NCI-H2107 treated with DMSO at 0.1 percent for 48 hours (cell line): ENCODE measurements around the gene NLRC5.
"Not testable (repeated sequence)": the region's sequence is repeated elsewhere in the genome, so short reads cannot be mapped to it uniquely, and the experiment has no call there.

Experiments
- DNase-seq: peaks from one replicate; lab custom pipeline; 2025; ENCODE audit not compliant: unreplicated experiment; lab: John Stamatoyannopoulos, UW

The NLRC5 gene

GRCh38 chr16:56998861-56999260 lies 9.5 kb downstream of the NLRC5 start:
- no peak for DNase-seq

- no peak for DNase-seq
Measured at GRCh38 chr16:56999409-57000270, 10.3 kb downstream of the NLRC5 start.

- no peak for DNase-seq
Measured at GRCh38 chr16:57000271-57001025, 11.1 kb downstream of the NLRC5 start.

- no peak for DNase-seq
Measured at GRCh38 chr16:57001026-57001679, 11.8 kb downstream of the NLRC5 start.

DNA sequence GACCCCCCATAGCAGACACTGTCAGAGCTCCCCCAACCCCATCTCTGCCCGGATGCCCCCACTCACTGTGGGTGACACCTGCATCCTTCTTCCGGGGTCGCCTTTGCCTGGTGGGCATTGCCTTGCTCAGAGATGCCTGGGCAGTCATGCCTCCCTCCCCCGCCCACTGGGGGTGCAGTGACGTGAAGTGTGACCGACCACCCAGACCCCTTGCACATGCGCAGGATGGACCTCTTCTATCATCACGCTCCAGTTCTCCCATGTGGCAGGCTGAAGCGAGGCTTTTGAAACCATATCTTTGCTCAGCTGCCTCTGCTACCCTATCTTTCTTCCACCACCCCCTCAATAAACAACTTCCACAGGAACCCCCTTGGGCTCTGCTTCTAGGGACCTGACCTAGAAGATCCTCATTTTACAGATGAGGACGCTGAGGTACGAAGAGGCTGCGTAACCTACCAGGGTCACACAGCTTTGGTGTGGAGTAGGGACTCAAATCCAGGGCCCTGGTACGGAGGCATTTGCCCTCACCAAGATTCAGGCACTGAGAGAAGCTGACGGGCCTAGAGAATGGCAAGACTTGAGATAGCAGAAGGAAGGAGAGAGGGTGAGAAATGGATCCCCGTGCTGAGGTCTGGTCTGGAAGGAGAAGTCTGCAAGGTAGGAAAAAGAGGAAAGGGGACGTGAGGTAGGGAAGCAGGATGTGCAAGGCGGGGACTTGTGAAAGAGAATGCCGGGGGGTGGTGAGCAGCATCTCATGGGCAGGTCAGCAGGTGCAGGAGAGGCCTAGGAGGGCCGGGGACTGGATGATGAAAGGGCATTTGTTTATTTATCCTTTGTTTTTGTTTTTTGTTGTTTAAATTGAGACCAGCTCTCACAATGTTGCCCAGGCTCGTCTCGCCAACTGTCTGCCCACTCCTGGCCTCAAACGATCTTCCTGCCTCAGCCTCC lies 14.4 kb downstream of the NLRC5 start:
- no peak for DNase-seq

GRCh38 chr16:57004387-57005250 lies 15.3 kb downstream of the NLRC5 start:
- DNase-seq, result no peak

- not testable (repeated sequence) for DNase-seq
Measured at GRCh38 chr16:57005597-57005996, 16.2 kb downstream of the NLRC5 start.

DNA sequence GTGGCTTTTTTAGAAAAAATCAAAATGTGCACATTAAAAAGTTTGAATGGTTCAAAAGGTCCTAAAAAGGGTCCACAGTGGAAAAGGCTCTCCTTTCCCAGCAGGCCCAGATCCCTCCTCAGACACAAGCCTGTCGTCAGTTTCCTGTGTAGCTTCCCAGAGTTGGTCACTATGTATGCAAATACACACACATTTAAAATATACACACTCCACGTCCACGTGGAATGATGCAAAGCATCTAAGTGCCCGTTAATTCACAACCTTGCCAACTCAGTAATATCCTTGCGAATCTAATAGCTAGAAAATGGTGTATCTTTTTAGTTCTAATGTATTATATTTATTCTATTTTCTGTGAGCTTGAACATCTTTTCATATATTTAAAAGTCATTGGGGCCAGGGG lies 17.7 kb downstream of the NLRC5 start:
- no peak for DNase-seq

- no peak for DNase-seq
Measured at GRCh38 chr16:57007530-57007929, 18.2 kb downstream of the NLRC5 start.

- DNase-seq, result no peak
Measured at GRCh38 chr16:57008440-57008839, 19.1 kb downstream of the NLRC5 start.

- no peak for DNase-seq
Measured at GRCh38 chr16:57009643-57010170, 20.4 kb downstream of the NLRC5 start.

DNA sequence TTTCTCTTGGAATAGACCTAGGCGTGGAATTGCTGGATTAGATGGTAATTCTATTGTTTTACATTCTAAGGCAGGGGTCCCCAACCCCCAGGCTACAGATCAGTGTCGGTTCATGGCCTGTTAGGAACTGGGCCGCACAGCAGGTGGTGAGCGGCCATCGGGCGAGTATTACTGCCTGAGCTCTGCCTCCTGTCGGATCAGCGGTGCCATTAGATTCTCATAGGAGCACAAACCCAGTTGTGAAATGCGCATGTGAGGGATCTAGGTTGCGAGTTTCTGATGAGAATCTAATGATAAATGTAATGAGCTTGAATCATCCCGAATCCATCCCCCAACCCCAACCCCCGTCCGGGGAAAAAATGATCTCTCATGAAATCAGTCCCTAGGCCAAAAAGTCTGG lies 23.0 kb downstream of the NLRC5 start:
- DNase-seq, result no peak

DNA sequence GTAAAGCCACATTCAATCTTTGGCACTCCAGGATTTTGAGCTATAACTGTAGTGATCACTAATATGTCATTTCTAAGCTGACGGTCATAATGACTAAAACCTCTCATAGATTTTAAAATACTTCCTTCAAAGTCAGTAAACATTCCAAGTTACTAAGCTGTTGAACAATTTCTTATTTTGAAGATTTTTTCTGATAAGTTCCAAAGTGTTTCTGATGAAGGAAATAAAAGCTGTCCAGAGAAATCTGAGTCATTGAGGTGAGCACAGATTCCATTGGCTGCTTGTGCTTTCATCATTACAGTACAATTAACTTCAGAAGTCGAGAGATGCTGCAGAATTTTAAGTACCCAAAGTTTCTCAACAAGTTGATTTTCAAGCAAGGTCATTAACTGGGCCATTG lies 23.9 kb downstream of the NLRC5 start:
- no peak for DNase-seq

DNA sequence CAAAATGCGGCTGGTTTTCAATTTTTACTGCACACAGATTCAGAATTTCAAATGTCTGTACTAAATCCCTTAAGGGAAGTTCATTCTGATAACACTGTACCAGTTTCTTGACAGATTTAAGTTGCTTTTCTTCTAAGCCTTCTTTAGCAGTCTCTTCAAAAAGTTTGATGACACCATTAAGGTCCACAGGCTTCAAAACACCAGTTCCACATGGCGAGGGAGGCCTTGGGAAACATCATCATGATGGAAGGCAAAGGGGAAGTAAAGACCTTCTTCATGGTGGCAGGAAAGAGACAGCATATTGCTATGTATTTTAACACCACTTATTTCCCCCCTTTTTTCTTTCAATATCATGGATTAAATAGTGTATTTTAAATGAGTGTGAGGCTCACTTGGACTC lies 24.5 kb downstream of the NLRC5 start:
- no peak for DNase-seq

DNA sequence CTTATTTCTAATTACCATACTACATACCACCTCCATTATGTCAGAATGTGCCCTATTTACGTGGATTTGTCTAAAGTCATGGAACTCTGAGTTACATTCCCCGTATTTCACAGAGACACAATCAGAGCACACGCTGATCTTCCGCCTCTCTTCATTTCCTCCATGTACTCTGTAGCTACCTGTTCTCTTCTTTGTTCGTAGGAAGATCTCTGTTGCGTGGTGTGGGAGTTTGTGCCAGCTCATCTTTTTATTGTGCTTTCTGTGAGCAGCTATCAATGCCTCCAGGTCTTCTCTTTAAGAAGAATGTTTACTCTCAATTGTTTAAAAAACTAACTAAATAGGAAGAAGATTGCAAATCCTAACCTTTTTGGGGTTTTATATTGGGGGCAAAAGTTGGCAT lies 26.9 kb downstream of the NLRC5 start:
- DNase-seq, result no peak

GRCh38 chr16:57016831-57017230 lies 27.5 kb downstream of the NLRC5 start:
- no peak for DNase-seq

GRCh38 chr16:57017251-57017650 lies 27.9 kb downstream of the NLRC5 start:
- no peak for DNase-seq

GRCh38 chr16:57019746-57020145 lies 30.4 kb downstream of the NLRC5 start:
- DNase-seq, result no peak

DNA sequence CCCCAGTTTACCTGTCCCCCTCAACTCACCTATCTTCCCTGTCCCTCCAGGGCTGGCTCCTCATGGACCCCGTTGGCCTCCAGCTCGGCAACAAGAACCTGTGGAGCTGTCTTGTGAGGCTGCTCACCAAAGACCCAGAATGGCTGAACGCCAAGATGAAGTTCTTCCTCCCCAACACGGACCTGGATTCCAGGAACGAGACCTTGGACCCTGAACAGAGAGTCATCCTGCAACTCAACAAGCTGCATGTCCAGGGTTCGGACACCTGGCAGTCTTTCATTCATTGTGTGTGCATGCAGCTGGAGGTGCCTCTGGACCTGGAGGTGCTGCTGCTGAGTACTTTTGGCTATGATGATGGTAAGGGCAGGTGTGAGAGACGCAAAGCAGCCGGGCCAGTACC lies 31.3 kb downstream of the NLRC5 start:
- no peak for DNase-seq

GRCh38 chr16:57021757-57022156 lies 32.4 kb downstream of the NLRC5 start:
- no peak for DNase-seq
